HAP-1 (cell line): ENCODE results near the gene SPRYD7.

Experiments
- DNase-seq, 2 experiments: peaks; one replicate each; pipeline ENCODE4 v3.0.0-alpha.2; 2016 to 2020; ENCODE audit warnings: low spot score in 2 of 2
- H3K27me3 ChIP-seq: fragments of 250-450 bp; sonication (Bioruptor Pico); 2 replicates; pipeline ENCODE4 v1.5.1; 2020; ENCODE audit warnings: low read depth, mild to moderate bottlenecking, moderate library complexity
- H3K36me3 ChIP-seq: fragments of 250-450 bp; sonication (Bioruptor Pico); replicated peaks from 2 replicates; pipeline ENCODE4 v1.5.1; 2020; ENCODE audit warnings: mild to moderate bottlenecking
- H3K4me1 ChIP-seq: fragments of 250-450 bp; sonication (Bioruptor Pico); 2 replicates; pipeline ENCODE4 v1.5.1; 2020; ENCODE audit warnings: mild to moderate bottlenecking
- H3K4me3 ChIP-seq: fragments of 250-450 bp; sonication (Bioruptor Pico); 2 replicates; pipeline ENCODE4 v1.5.1; 2020; ENCODE audit warnings: mild to moderate bottlenecking, moderate library complexity
- H3K9me3 ChIP-seq: fragments of 250-450 bp; sonication (Bioruptor Pico); 2 replicates; pipeline ENCODE4 v1.5.1; 2020; ENCODE audit warnings: mild to moderate bottlenecking, moderate library complexity
- in situ Hi-C: fragments of 300-500 bp; cut with MboI; formaldehyde crosslinking; loops from 3 replicates; pipeline ENCODE4 v1.14.3; 2020; ENCODE audit warnings: low sequenced_read_pairs, inconsistent platforms, mixed read lengths

SPRYD7 gene

DNA sequence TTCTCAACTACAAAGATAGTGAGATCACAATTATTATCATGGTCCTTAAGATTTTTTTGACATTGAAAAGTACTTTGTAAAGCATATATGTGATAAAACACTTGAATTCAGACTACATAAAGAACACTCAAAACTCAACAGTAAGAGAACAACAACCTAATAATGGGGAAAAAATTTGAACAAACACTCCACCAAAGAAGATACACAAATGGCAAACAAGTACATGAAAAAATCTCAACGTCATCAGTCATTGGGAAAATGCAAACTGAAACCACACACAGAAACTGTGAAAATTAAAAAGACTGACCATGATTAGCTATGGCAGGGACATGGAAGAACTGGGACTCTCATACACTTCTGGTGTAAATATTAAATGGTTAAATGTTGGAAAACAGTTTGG lies 70.9 kb downstream of the SPRYD7 start:
- H3K4me1 ChIP-seq: no peaks in the 10 kb centered on the region
- H3K36me3 ChIP-seq: no peaks in the 10 kb centered on the region
- H3K27me3 ChIP-seq: no peaks in the 10 kb centered on the region
- no peak for DNase-seq
- no peak overlapping the region for H3K4me3 ChIP-seq
- in situ Hi-C loops: no loop called here
- H3K9me3 ChIP-seq: no peaks in the 10 kb centered on the region

DNA sequence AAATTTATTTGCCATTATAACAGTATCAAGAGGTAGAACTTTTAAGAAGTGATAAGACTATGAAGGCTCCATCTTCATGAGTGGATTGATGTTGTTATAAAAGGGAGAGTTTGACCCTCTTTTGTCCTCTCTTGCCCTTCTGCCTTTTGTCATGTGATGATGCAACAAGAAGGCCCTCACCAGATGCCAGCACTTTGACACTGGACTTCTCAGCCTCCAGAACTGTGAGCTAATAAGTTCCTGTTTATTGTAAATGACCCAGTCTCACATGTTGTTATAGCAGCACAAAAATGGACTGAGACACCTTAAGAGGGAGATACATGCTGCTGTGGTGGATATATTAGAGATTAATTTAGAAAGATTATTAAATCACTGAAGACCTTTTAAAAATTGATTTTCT lies 71.6 kb downstream of the SPRYD7 start:
- Histone ChIP-seq H3K4me1 (no peaks in the 10 kb centered on the region), H3K9me3 (no peaks in the 10 kb centered on the region), H3K36me3 (no peaks in the 10 kb centered on the region), H3K27me3 (no peaks in the 10 kb centered on the region), H3K4me3 (no peak overlapping the region)
- in situ Hi-C loops: no loop called here
- DNase-seq: no peak
